K562 (cell line): ENCODE results near the gene HGS. TPM values are rescaled to one million over a fixed set of nuclear protein-coding genes. Genes with fewer than 3 reads are reported as not detected.
A peak's percentile ranks its signal among the peaks of the same experiment; 100 is the strongest.

Source experiments
- ATAC-seq: fragments of 200-7000 bp; cut with Tn5 transposase; 3 replicates; pipeline ENCODE4 v1.9.1; 2020; ENCODE audit warnings: moderate library complexity
- BruUV-seq: library from RNA; stranded (reverse); fragments of 400-500 nt; replicated peaks from 2 replicates; lab custom pipeline; 2021; lab: Mats Ljungman, UMichigan
- CTCF ChIA-PET: fragments of 300-600 bp; formaldehyde crosslinking; extraction: SDS; loops from one replicate; lab custom pipeline; 2021; ENCODE audit warnings: low intra/inter-chr PET ratio; lab: Yijun Ruan, JAX
- POLR2A ChIA-PET: fragments of 300-600, 350-650 bp; sonication (Branson Sonifier 250); formaldehyde crosslinking; extraction: SDS; loops from one replicate; lab custom pipeline; 2021; ENCODE audit warnings: antibody characterized with exemption, inconsistent platforms; lab: Yijun Ruan, JAX
- DNase-seq, 4 experiments: peaks; one replicate each; pipeline versions ENCODE4 v3.0.0 to v3.0.0-alpha.2; 2011 to 2018; ENCODE audit warnings: low spot score in 3 of 4, mixed read lengths in 3 of 4; ENCODE audit errors: extremely low read depth in 1 of 4
- FAIRE-seq: peaks from 2 replicates; lab custom pipeline; 2011; peaks lifted over from hg19 to GRCh38; lab: Jason Lieb, UNC
- H2AFZ ChIP-seq: 2 replicates; pipeline ENCODE4 v1.6.0; 2011; ENCODE audit warnings: low read depth, low read length, control low read depth, inconsistent platforms
- H3K27ac ChIP-seq: fragments of 200-600 bp; 3 replicates; pipeline ENCODE4 v1.8.0; 2011; ENCODE audit warnings: low read depth, mild to moderate bottlenecking, control low read depth, inconsistent platforms, low read length, moderate library complexity, mixed read lengths; ENCODE audit errors: extremely low read depth
- H3K27me3 ChIP-seq, 2 experiments: fragments of 300-600 bp in 1 of 2; 2 replicates in 1 of 2; 3 replicates in 1 of 2; pipeline versions ENCODE4 v1.6.0 to v1.8.0; 2011; ENCODE audit warnings: inconsistent platforms in 2 of 2, low read length in 2 of 2, mild to moderate bottlenecking in 1 of 2, mixed read lengths in 1 of 2, moderate library complexity in 1 of 2; ENCODE audit not compliant: control insufficient read depth in 2 of 2, insufficient read depth in 2 of 2
- H3K36me3 ChIP-seq: fragments of 300-600 bp; 3 replicates; pipeline ENCODE4 v1.8.0; 2011; ENCODE audit warnings: mild to moderate bottlenecking, low read length, inconsistent platforms; ENCODE audit not compliant: control insufficient read depth, insufficient read depth
- H3K4me1 ChIP-seq, 2 experiments: fragments of 200-600 bp in 1 of 2; replicated peaks in 1 of 2; 2 replicates in 1 of 2; 3 replicates in 1 of 2; pipeline versions ENCODE4 v1.5.1 to v1.8.0; 2011; ENCODE audit warnings: inconsistent platforms in 2 of 2, low read length in 2 of 2, mild to moderate bottlenecking in 1 of 2, mixed read lengths in 1 of 2, moderate library complexity in 1 of 2; ENCODE audit not compliant: control insufficient read depth in 2 of 2, insufficient read depth in 2 of 2
- H3K4me2 ChIP-seq: 2 replicates; pipeline ENCODE4 v1.6.1; 2011; ENCODE audit warnings: low read length, control low read depth, inconsistent platforms, mixed read lengths; ENCODE audit not compliant: insufficient read depth
- H3K4me3 ChIP-seq: fragments of 200-600 bp; sonication (generic), shearing (Covaris generic); 2 replicates; pipeline ENCODE4 v1.5.1; 2016; ENCODE audit warnings: control low read depth, inconsistent platforms
- H3K79me2 ChIP-seq: fragments of 200-600 bp; 3 replicates; pipeline ENCODE4 v1.8.0; 2011; ENCODE audit warnings: low read length, inconsistent platforms; ENCODE audit not compliant: control insufficient read depth, insufficient read depth
- H3K9ac ChIP-seq, 2 experiments: 2 replicates each; pipeline versions ENCODE4 v1.6.0 to v1.6.1; 2011; ENCODE audit warnings: low read depth in 2 of 2, low read length in 2 of 2, control low read depth in 1 of 2, inconsistent platforms in 1 of 2, mild to moderate bottlenecking in 1 of 2, mixed read lengths in 1 of 2; ENCODE audit not compliant: insufficient read depth in 1 of 2
- H3K9me1 ChIP-seq: one replicate; pipeline ENCODE4 v1.6.0; 2011; ENCODE audit warnings: inconsistent platforms, mild to moderate bottlenecking, low read length, moderate library complexity; ENCODE audit not compliant: control insufficient read depth, insufficient read depth
- H3K9me3 ChIP-seq: replicated peaks from 2 replicates; pipeline ENCODE4 v1.5.1; 2011; ENCODE audit warnings: low read depth, low read length, inconsistent platforms; ENCODE audit not compliant: control insufficient read depth, insufficient read depth
- H4K20me1 ChIP-seq: replicated peaks from 2 replicates; pipeline ENCODE4 v1.6.1; 2011; ENCODE audit warnings: low read length, inconsistent platforms, mixed read lengths; ENCODE audit not compliant: control insufficient read depth, insufficient read depth
- STAT5A ChIP-seq: IDR thresholded peaks from 2 replicates; pipeline ENCODE4 v1.6.1; 2012; ENCODE audit warnings: low read length, inconsistent platforms, borderline replicate concordance
- TCF3 ChIP-seq: sonication (generic); formaldehyde crosslinking; IDR thresholded peaks from 2 replicates; pipeline ENCODE4 v1.4.0; 2020; ENCODE audit warnings: mild to moderate bottlenecking, missing genetic modification reagents
- ZNF740 ChIP-seq, 3 experiments: fragments of 200-800 bp in 1 of 3; sonication (Bioruptor generic) in 1 of 3; sonication (generic) in 1 of 3; formaldehyde crosslinking in 1 of 3; IDR thresholded peaks; 2 replicates each; pipeline versions ENCODE4 v1.6.1 to v1.8.0; 2016 to 2022; ENCODE audit warnings: mild to moderate bottlenecking in 2 of 3, missing compliant biosample characterization in 2 of 3, missing genetic modification characterization in 2 of 3, missing genetic modification reagents in 1 of 3
- WGBS: fragments of 100-300 bp; shearing (Covaris generic); methylation state at CpG from one replicate; pipeline ENCODE4 v1.1.6; 2016; ENCODE audit warnings: low coverage, mixed read lengths; ENCODE audit not compliant: insufficient coverage; ENCODE audit errors: missing lambda C conversion rate; 5-methylcytosine and 5-hydroxymethylcytosine counted together
- in situ Hi-C: fragments of 300-500 bp; cut with MboI; formaldehyde crosslinking; loops from 4 replicates; pipeline ENCODE4 v1.15.0; 2018; ENCODE audit warnings: inconsistent platforms, mixed read lengths
- intact Hi-C: fragments of 100-400 bp; cut with micrococcal nuclease; formaldehyde crosslinking; loops from 2 replicates; pipeline ENCODE4 v1.14.2; 2022
- polyA plus RNA-seq, 8 experiments: library from polyadenylated mRNA; depleted of rRNA in 4 of 8; stranded (reverse) in 5 of 8; unstranded in 3 of 8; fragments of >200 nt; fragmentation: Nextera tagmentation in 2 of 8; fragmentation: Illumina TruSeq in 1 of 8; extraction: Ambion mirVana in 2 of 8; extraction: Trizol in 1 of 8; gene quantifications; 2 replicates each; pipeline versions ENCODE4 v1.2.1 to v1.2.3, GENCODE V29; 2011 to 2014; ENCODE audit warnings: inconsistent platforms in 1 of 8, missing spikeins in 1 of 8
- total RNA-seq, 7 experiments: library from RNA; depleted of rRNA in 6 of 7; stranded (reverse); fragments of >200 nt in 6 of 7; fragmentation: Illumina TruSeq in 2 of 7; extraction: Trizol in 2 of 7; gene quantifications; 2 replicates each; pipeline versions ENCODE4 v1.2.1 to v1.2.3, GENCODE V29; 2011 to 2021; ENCODE audit warnings: low replicate concordance in 1 of 7

Gene HGS
- total and polyA plus RNA-seq, 9 of the 15 experiments (the other 6 are each of a cell fraction or from before 2014, with no cell fraction given), result 3.9 to 176 (median 77.1) TPM

- Histone ChIP-seq H3K9me3 (no peaks in the 10 kb centered on the region), H3K4me2 (no peak overlapping the region), H3K9ac (no peak overlapping the region), H3K9me1 (no peaks in the 10 kb centered on the region), H3K4me1 (peaks cover 10 to 52% of the 10 kb centered on the region in 2 experiments; a peak in 4 of 5 replicates), H2AFZ (no peak overlapping the region), H3K27ac (no peak overlapping the region), H3K79me2 (peaks cover 23% of the 10 kb centered on the region), H3K27me3 (no peaks in the 10 kb centered on the region), H4K20me1 (peaks cover 14% of the 10 kb centered on the region), H3K36me3 (peaks cover 95% of the 10 kb centered on the region), H3K4me3 (no peak overlapping the region)
- CTCF ChIA-PET, result no interaction called here
- no peak for ATAC-seq
- intact Hi-C loops (no loop called here), in situ Hi-C loops (no loop called here)
- no peak for TF ChIP-seq STAT5A
- peak; percentile 24; the same call in 1 of the 2 replicates for TF ChIP-seq TCF3 (CRISPR knock-in tag)
- TF ChIP-seq ZNF740 (CRISPR knock-in tag; IDR thresholded peaks at IDR 0.05), result peak; percentile 62; the same call in 1 of the 2 replicates
- no peak for TF ChIP-seq ZNF740 (tag; IDR thresholded peaks at IDR 0.05)
- BruUV-seq, result no TSS peak
- FAIRE-seq, result no peak
- POLR2A ChIA-PET, result interaction anchor here (0.9 to 2.4 kb wide), 2 partner anchors 8 to 13 kb away, joined by 3 to 24 read pairs; partner anchors contain the start of genes ARL16 and HGS
- 90% methylated on average over 21 of the region's 25 CpGs for WGBS
- DNase-seq, result no peak
Measured at GRCh38 chr17:81697261-81698044, 13.6 kb downstream of the HGS start.
